Fibroblast of skin of back (primary cell): ENCODE measurements around the gene RNU6-8. TPM values are rescaled to one million over a fixed set of nuclear protein-coding genes. Genes with fewer than 3 reads are reported as not detected.

Experiments used
- DNase-seq: peaks from one replicate; pipeline ENCODE4 v3.0.0-alpha.2; 2013
- polyA plus RNA-seq, 2 experiments: library from polyadenylated mRNA; unstranded; fragments of 120-200 nt; gene quantifications; one replicate each; pipeline ENCODE4 v1.2.1, GENCODE V29; 2013; ENCODE audit not compliant: insufficient read length in 2 of 2

RNU6-8 gene
- not detected for polyA plus RNA-seq (2013, experiment 1 of 2; ENCODE audit: insufficient read length)
- polyA plus RNA-seq (2013, experiment 2 of 2; ENCODE audit: insufficient read length), result not detected

GRCh38 chr14:32202998-32203882 lies at the start of gene RNU6-8:
TSS of gene RNU6-8 (minus strand) at chr14:32203269.
- peak; percentile 82 for DNase-seq

- peak; percentile 73 for DNase-seq
Measured at GRCh38 chr14:32252030-32252670, 49.1 kb upstream of the RNU6-8 start.

DNA sequence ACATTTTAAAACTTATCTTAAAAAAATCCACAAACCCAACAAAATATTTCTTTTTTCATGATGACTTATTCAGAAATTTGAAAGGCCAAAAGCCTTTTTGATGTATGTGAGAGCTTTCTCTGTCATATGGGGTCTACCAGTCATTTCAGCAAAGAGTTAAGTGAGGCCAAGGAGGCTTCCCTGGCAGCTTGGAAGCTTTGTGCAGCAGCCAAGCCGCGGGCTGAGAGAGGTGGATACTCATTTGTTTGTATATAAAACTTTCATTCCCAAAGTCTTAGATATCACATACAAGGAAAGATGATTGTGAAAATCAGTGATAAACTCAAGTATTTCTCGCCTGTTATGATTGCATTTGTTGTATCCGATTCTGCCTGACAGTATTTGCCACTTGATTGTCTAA lies 48.5 kb upstream of the RNU6-8 start:
- no peak for DNase-seq

DNA sequence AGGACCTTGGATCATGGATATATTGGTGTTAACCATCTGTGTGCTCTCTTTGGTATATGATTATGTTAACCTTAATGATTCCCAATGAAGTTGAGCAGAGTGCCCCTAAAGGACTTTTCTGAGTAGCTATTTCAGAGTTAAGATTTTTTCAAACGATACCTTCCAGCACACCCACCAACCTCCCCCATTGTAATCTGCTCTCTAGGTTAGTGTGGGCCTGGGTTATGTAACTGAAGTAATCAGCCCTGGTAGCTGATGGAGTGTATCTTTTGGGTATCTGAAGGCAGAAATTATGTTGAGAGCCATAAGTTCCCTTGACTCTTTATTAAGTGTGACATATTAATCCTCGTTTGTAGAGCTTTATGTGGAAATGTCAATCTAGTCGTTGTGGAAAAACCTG lies 47.6 kb upstream of the RNU6-8 start:
- no peak for DNase-seq

DNA sequence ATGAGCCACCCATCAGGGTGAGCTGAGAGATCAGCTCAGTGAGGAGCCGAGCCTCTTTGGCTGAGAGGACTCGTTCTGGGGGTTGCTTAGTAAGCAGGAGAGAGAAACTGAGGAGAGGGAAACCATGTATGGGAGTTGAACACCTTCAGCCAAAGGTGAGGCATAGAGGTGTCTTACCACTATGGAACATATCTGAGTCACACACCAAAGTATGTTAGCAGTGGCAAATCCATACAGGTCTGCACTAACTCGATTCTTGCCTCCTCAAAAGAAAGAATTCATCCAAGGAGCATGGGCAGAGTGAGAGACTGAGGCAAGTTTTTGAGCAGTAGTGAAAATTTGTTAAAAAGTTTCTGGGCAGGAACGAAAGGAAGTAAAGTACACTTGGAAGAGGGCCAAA lies 46.7 kb upstream of the RNU6-8 start:
- no peak for DNase-seq

DNA sequence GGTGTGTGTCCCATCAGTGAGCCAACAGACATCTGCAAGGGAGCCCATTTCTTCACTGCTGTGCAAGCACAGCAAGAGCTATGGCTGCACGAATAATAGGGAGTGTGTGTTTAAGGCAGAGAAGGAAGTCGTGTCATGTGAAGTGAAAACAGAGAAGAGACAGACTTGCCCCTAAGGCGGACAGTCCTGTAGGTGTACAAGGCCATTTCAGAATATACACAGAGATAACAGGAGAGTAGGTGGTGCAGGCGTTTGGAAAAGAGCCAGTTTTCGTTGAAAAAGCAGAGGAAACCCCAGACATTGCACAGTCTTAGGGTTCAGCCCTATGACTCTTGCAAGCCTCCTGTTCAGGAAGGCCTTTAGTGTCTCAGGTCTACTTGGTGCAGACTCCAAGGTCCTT lies 46.3 kb upstream of the RNU6-8 start:
- DNase-seq, result no peak

GRCh38 chr14:32246751-32247150 lies 43.7 kb upstream of the RNU6-8 start:
- DNase-seq, result no peak

DNA sequence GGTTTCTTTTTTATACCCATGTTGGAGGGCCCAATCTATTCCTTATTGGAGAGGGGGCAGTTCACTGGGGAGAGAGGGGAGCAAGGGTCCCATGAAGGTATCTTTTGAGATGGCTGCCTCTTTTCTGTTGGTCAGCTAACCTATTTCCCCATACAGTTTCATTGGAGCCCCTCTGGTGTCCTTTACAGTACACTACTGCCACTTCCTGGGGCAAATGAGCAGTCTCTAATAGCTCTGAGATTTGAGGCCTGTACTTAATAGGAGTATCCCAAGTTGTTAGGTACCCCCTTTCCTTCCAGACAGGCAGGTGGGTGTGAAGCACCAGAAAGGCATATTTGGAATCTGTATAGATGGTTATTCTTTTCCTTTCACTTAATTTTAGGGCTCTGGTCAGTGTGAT lies 41.3 kb upstream of the RNU6-8 start:
- no peak for DNase-seq

- no peak for DNase-seq
Measured at GRCh38 chr14:32233260-32233659, 30.2 kb upstream of the RNU6-8 start.

GRCh38 chr14:32232481-32232880 lies 29.4 kb upstream of the RNU6-8 start:
- no peak for DNase-seq

DNA sequence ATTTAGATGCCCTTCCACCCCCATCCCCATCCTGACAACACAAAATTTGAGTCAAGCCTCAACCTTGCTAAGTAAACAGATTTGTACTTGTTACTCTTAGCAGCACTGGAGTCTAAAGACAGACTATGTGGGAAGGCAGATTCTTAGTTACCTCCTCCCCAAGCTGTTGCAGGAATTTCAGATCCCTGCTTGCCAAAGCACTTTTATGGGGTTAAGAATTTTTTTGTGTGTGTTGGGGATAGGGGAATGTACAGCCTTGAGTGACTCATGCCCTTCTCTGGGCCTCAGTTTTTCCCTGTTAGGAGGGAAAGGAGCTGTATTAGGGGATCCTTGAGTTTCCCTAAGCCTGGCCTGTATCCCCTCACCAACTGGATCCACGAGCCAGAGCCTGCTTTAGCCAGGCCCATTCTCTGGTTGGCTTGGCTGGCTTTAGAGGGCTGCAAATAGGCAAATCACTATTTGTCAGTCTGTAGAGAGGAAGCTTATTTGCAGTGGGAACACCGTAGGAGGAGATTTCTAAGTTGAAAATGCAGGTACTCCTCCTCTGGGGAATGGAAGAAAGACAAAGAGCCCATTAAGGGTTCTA lies 27.7 kb upstream of the RNU6-8 start:
- peak; percentile 84 for DNase-seq

DNA sequence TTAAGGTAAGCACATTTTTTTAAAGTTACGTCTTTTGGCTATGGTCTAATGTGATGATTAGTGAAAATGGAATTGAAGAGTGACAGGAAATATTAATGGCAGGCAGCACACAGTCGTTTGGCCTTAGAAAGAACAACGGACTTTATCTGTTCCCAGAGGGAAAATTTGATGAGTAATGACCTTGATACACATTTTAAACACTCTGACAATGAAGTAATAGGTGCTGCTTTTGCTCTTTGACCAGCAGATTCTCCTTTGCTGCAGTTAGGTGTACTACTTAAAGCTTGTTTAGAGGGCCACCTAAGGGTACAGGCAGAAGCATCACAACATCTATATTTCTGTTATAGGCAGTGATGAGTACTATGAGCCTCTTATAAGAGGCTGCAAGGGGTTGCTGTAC lies 27.1 kb upstream of the RNU6-8 start:
- peak; percentile 76 for DNase-seq

DNA sequence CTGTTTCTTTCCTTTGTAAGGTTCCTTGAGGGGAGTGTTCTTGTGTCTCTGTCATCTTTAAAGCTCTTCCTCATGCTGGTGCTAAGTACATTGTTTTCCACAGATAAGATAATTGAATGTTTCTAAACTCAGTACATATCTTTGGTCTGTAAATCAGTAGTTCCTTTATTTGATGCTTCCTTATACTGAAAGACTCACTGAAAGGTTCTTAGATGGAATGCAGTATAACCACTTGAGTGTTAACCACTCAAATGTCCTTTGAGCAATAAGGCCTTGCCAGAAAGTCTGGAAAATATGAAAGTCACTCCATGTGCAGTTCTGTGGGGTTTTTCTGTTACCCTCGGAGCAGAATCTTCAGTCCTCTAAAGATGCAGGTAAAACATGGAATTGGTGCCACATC lies 23.0 kb upstream of the RNU6-8 start:
- no peak for DNase-seq

DNA sequence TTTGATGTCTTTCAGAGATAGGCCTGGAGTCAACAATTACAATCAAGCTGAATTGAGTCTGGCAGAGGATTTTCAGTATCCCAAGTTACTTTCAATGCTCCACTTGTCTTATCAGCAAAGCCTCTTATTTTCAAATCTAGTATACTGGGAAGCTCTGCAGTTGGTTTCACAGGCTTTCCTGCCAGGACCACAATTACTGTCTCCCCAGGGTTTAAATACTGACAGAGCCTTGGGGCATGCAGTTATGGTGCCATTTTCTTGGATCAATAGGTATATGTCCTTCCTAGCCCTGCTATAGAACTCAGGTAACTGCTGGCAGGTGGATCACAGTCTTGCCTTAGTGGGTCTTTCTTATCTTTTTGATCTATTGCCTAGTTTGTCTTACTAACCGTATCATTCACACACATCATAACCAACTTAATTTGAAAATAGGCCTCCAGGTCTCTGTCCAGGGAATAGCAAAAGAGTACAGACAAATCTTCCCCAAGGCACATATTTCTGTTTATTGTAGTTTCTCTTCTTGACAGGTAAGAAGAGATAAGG lies 22.4 kb upstream of the RNU6-8 start:
- DNase-seq, result no peak

GRCh38 chr14:32224737-32225377 lies 21.8 kb upstream of the RNU6-8 start:
- peak; percentile 67 for DNase-seq

DNA sequence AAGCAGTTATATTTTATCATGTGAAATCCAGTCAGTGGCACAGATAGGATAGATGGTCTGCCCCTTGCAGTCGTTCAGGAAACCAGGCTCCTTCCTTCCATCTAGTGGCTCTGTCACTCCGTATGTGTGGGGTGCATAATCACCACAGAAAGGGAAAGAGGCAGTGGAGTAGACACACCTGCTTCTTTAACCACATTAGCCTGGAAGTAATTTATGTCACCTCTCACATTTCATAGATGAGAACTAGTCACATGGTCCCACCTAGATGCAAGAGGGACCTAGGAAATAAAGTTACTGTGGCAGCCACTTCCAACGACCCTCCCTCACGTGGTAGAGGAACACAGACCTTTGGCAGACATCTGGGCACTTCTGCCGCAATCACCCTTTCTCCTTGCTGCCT lies 14.2 kb upstream of the RNU6-8 start:
- no peak for DNase-seq

DNA sequence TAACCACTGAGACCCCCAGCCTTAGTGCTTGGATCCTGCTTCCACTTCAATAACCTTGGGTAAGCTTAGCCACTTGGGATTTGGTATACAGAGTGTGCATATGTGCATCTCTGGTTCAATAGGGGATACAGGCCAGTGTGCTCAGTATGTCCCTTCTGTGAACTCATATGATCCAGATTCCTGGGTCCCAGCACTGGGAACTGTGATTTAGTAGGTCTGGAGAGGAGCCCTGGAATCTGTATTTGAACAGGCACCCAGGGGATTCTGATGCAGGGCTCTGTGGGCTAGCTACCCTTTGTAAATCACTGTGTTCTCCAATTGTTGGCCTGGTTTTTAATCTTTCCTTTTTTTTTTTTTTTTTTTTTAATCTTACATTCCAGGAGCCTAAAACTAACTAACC lies 9.8 kb upstream of the RNU6-8 start:
- DNase-seq, result no peak

GRCh38 chr14:32211068-32211404 lies 8.0 kb upstream of the RNU6-8 start:
- no peak for DNase-seq

- DNase-seq, result no peak
Measured at GRCh38 chr14:32209471-32209870, 6.4 kb upstream of the RNU6-8 start.

DNA sequence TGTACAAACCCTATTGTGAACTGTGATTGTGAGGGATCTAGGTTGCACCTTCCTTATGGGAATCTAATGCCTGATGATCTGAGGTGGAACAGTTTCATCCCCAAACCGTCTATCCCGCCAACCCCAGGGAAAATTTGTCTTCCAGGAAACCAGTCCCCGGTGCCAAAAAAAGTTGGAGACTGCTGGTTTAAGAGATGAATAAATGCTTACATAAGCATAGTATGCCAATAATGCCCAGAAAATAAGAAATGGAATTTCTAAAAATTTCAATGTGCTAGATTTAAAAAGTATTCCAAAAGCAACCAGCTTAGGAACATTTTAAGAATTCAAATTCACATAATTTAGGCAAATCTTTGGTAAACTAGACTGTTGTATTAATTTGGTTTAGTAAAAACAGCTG lies 5.4 kb upstream of the RNU6-8 start:
- DNase-seq, result no peak

DNA sequence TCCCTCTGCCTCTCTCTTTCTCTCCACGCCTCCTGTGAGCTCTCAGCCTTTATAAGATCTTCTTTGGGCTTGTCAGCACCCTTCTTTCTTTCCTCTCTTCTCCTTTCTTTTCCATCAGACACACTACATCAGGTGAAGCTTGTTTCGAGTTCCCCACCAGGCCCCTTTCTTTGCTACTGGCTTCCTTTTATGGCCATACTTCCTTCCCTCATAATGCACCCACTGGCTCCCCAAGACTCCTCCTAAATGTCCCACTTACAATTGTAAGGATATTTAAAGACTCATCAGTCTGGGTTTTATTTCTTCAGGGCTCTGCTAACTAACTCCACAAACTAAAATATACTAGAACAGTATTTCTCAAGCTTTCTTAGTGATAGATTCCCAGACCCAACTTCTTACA lies 3.5 kb upstream of the RNU6-8 start:
- no peak for DNase-seq

DNA sequence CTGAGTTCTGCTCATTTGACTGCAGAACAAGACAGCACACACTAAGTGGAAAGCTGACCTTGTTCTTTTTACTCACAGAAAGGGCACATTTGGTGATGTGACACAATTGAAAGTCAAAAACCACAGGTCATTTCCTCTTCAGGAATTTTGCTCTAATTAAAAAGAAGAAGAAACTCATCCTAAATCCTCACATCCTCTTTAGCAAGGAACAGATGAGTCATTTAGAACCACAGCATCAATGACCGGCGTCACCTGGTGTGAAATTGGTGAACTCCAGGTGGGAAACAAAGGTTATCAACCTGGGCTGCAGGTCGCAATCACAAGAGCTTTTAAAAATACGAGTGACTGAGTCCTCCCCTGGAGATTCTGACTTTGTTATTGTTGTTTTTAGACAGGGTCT lies 2.9 kb upstream of the RNU6-8 start:
- no peak for DNase-seq

DNA sequence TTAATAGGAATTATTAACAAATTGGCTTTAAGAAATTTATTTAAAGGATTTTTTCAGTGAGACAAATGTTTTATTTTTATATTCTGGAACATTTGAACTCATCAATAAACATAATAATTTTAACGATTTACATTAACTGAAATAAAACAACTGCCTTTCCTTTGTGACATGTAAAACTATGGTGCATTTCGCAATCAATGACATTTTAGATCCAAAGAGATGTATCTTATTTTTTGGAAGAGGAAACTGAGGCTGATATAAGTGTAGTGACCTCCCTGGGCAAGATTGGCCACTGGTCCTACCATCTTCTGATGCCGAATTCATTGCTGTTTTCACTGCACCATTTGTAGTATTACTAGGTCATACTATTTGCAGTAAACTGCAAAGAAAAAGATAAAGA lies 2.5 kb upstream of the RNU6-8 start:
- no peak for DNase-seq
